GM23248 (cell line): Measurements from ENCODE around the gene ZNF584.

Experiments used
- EZH2 ChIP-seq: fragments of 200-600 bp; sonication (generic); IDR thresholded peaks from 2 replicates; pipeline ENCODE4 v1.6.1; 2018; ENCODE audit warnings: antibody characterized with exemption, mild to moderate bottlenecking; ENCODE audit not compliant: insufficient read depth, poor library complexity, severe bottlenecking
- EZH2phosphoT487 ChIP-seq: fragments of 200-600 bp; sonication (generic); IDR thresholded peaks from 2 replicates; pipeline ENCODE4 v1.6.1; 2018; ENCODE audit warnings: antibody characterized with exemption, moderate library complexity, mild to moderate bottlenecking, low read depth; ENCODE audit not compliant: insufficient read depth

GRCh38 chr19:58400916-58401839 is 7.3 kb upstream of the ZNF584 start:
- no peak for TF ChIP-seq EZH2phosphoT487
- no peak for TF ChIP-seq EZH2
